Measurements from ENCODE around the gene TTC39C. TPM values are rescaled to one million over a fixed set of nuclear protein-coding genes. Genes with fewer than 3 reads are reported as not detected.

The TTC39C gene
- total RNA-seq, 1 donor from 2014 or later: 68.4 TPM

DNA sequence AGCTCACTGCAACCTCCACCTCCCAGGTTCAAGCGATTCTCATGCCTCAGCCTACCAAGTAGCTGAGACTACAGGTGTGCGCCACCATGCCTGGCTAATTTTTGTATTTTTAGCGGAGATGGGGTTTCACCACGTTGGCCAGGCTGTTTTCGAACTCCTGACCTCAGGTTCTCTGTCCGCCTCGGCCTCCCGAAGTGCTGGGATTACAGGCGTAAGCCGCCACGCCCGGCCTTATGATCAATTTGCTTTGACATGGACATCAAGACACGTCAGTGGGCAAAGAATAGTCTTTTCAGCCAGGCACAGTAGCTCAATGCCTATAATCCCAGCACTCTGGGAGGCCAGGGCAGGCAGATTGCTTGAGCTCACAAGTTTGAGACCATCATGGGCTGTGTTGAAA, 76.3 kb downstream of the TTC39C start:
- intact Hi-C loops (cut with micrococcal nuclease): no loop called here
- TF ChIP-seq, protein P1, sequence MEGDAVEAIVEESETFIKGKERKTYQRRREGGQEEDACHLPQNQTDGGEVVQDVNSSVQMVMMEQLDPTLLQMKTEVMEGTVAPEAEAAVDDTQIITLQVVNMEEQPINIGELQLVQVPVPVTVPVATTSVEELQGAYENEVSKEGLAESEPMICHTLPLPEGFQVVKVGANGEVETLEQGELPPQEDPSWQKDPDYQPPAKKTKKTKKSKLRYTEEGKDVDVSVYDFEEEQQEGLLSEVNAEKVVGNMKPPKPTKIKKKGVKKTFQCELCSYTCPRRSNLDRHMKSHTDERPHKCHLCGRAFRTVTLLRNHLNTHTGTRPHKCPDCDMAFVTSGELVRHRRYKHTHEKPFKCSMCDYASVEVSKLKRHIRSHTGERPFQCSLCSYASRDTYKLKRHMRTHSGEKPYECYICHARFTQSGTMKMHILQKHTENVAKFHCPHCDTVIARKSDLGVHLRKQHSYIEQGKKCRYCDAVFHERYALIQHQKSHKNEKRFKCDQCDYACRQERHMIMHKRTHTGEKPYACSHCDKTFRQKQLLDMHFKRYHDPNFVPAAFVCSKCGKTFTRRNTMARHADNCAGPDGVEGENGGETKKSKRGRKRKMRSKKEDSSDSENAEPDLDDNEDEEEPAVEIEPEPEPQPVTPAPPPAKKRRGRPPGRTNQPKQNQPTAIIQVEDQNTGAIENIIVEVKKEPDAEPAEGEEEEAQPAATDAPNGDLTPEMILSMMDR (IDR thresholded peaks at IDR 0.05): no peak
- DNase-seq (no peak), ATAC-seq (ENCODE audit: low read depth) (no peak)
- no peak overlapping the region for H3K4me3 Mint-ChIP-seq
- H3K36me3 Mint-ChIP-seq (ENCODE audit: low read depth): peaks cover 66% of the 10 kb centered on the region
- peaks cover 19% of the 10 kb centered on the region for H3K4me1 Mint-ChIP-seq
- POLR2A ChIA-PET: interaction anchor here (0.7 kb wide), 1 partner anchor 75 kb away, joined by 10 read pairs; no protein-coding TSS in a partner anchor
- no peak overlapping the region for H3K27ac Mint-ChIP-seq
- CTCF ChIA-PET: no interaction called here
- no peaks in the 10 kb centered on the region for H3K27me3 Mint-ChIP-seq
- H3K9me3 Mint-ChIP-seq: no peaks in the 10 kb centered on the region

DNA sequence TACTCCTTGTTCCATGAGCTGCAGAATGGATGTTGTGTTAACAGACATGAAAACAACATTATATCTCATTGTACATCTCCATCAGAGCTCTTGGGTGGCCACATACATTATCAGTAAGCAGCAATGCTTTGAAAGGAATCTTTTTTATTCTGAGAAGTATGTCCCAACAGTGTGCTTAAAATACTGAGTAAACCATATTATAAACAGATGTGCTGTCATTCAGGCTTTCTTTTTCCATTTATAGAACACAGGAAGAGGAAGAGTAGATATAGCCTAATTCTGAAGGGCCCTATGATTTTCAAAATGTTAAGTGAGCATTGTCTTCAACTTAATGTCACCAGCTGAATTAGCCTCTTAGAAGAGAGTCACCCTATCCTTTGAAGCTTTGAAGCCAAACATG, 80.0 kb downstream of the TTC39C start:
- no peak for DNase-seq
- intact Hi-C loops (cut with micrococcal nuclease): no loop called here
- CTCF ChIA-PET: no interaction called here
- Mint-ChIP-seq H3K27ac (no peak overlapping the region), H3K4me3 (no peak overlapping the region), H3K4me1 (peaks cover 19% of the 10 kb centered on the region), H3K36me3 (ENCODE audit: low read depth) (peaks cover 55% of the 10 kb centered on the region), H3K27me3 (no peaks in the 10 kb centered on the region), H3K9me3 (peaks cover 8% of the 10 kb centered on the region)
- TF ChIP-seq, protein P1 (IDR thresholded peaks at IDR 0.05): no peak
- ATAC-seq (ENCODE audit: low read depth): no peak
- POLR2A ChIA-PET: no interaction called here

DNA sequence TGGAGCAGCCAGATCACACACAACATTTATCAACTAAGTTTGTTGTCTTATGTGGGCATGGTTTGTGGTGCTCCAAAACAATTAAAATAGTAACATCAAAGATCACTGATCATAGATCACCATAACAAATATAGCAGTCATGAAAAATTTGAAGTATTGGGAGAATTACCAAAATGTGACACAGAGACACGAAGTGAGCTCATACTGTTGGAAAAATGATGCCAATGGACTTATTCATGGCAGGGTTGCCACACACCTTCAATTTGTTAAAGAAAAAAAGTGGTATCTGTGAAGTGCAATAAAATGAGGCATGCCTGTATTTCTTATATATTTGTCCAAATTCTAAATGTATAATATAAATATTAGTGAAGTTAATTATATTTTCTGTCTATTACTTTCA, 81.4 kb downstream of the TTC39C start:
- intact Hi-C loops (cut with micrococcal nuclease): no loop called here
- ATAC-seq (ENCODE audit: low read depth) (no peak), DNase-seq (no peak)
- ChIA-PET CTCF (no interaction called here), POLR2A (no interaction called here)
- H3K9me3 Mint-ChIP-seq: peaks cover 8% of the 10 kb centered on the region
- H3K36me3 Mint-ChIP-seq (ENCODE audit: low read depth): peaks cover 59% of the 10 kb centered on the region
- peaks cover 19% of the 10 kb centered on the region for H3K4me1 Mint-ChIP-seq
- H3K4me3 Mint-ChIP-seq: no peak overlapping the region
- no peak overlapping the region for H3K27ac Mint-ChIP-seq
- TF ChIP-seq, protein P1 (IDR thresholded peaks at IDR 0.05): no peak
- no peaks in the 10 kb centered on the region for H3K27me3 Mint-ChIP-seq

DNA sequence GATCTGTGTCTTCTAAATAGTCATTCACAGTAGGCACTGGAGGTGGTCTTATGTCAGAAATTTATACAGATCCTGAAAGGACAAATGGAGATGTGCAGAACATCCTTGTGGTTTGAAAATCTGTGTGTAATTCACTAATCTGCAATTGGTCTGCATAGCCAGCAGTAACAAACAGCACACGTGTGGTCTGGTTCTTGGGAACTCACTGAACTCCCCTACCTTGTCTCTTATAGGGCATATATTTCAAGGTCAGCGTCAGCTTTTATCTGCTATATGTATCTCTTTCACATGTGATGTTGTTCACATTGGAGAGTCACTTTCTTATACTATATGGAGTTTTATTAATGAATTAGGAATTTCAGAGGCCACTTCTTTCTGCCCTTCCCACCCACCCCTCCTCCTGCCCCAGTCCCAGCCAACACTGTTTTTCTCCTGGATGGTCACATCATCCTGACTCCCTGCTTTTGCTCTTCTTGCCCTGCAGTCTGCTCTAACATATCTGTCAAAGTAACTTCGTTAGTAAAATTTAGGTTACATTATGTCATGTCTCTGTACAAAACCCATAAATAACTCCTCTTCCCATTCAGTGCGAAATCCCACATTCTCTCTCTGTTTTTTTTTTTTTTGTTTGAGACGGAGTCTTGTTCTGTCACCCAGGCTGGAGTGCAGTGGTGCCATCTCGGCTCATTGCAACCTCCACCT, 88.9 kb downstream of the TTC39C start:
- H3K4me3 Mint-ChIP-seq: no peak overlapping the region
- H3K9me3 Mint-ChIP-seq: no peaks in the 10 kb centered on the region
- TF ChIP-seq, protein P1 (IDR thresholded peaks at IDR 0.05): no peak
- no peaks in the 10 kb centered on the region for H3K27me3 Mint-ChIP-seq
- ChIA-PET CTCF (no interaction called here), POLR2A (no interaction called here)
- ATAC-seq (ENCODE audit: low read depth) (no peak), DNase-seq (no peak)
- H3K36me3 Mint-ChIP-seq (ENCODE audit: low read depth): peaks cover 54% of the 10 kb centered on the region
- H3K27ac Mint-ChIP-seq: no peak overlapping the region
- intact Hi-C loops (cut with micrococcal nuclease): no loop called here
- H3K4me1 Mint-ChIP-seq: peaks cover 1% of the 10 kb centered on the region

DNA sequence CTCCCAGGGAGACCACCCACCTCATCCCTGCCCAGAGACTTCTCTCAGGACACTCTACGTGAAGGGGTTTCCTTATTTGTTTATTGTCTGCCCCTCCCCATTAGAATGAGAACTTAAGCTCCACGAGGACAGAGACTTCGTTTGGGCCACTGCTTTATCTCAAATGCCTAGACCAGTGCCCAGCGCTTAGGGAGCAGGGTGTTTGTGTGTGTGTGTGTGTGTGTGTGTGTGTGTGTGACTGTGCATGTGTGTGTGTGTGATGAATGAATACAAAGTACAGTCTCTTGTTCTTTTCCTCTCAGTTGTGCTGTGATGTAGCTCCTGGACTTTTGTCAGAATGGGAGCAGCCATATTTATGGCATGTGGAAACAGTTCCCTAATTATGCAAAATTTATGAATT, 89.9 kb downstream of the TTC39C start:
- Mint-ChIP-seq H3K36me3 (ENCODE audit: low read depth) (peaks cover 54% of the 10 kb centered on the region), H3K27ac (no peak overlapping the region), H3K4me3 (no peak overlapping the region), H3K9me3 (no peaks in the 10 kb centered on the region), H3K4me1 (peaks cover 4% of the 10 kb centered on the region), H3K27me3 (no peaks in the 10 kb centered on the region)
- no peak for ATAC-seq (ENCODE audit: low read depth)
- CTCF ChIA-PET: no interaction called here
- TF ChIP-seq, protein P1 (IDR thresholded peaks at IDR 0.05): no peak
- POLR2A ChIA-PET: no interaction called here
- DNase-seq: no peak
- intact Hi-C loops (cut with micrococcal nuclease): no loop called here
